GM12891 (cell line): ENCODE data around the gene PRSS1.

Experiments
- PAX5 ChIP-seq: IDR thresholded peaks from 2 replicates; pipeline ENCODE4 v1.6.1; 2011; ENCODE audit warnings: low read length, moderate library complexity, mild to moderate bottlenecking; ENCODE audit not compliant: insufficient read depth, severe bottlenecking
- POLR2A ChIP-seq: IDR thresholded peaks from 2 replicates; pipeline ENCODE4 v1.6.1; 2011; ENCODE audit warnings: low read depth, low read length, control low read depth
- POLR2AphosphoS5 ChIP-seq: IDR thresholded peaks from 2 replicates; pipeline ENCODE4 v1.6.1; 2011; ENCODE audit warnings: low read depth, low read length, control low read depth
- POU2F2 ChIP-seq: IDR thresholded peaks from 2 replicates; pipeline ENCODE4 v1.6.1; 2011; ENCODE audit warnings: low read depth, mild to moderate bottlenecking, control low read depth, low read length, moderate library complexity
- SPI1 ChIP-seq: IDR thresholded peaks from 2 replicates; pipeline ENCODE4 v1.6.1; 2011; ENCODE audit warnings: low read depth, low read length, control low read depth
- TAF1 ChIP-seq: IDR thresholded peaks from 2 replicates; pipeline ENCODE4 v1.6.1; 2011; ENCODE audit warnings: low read depth, low read length, control low read depth

DNA sequence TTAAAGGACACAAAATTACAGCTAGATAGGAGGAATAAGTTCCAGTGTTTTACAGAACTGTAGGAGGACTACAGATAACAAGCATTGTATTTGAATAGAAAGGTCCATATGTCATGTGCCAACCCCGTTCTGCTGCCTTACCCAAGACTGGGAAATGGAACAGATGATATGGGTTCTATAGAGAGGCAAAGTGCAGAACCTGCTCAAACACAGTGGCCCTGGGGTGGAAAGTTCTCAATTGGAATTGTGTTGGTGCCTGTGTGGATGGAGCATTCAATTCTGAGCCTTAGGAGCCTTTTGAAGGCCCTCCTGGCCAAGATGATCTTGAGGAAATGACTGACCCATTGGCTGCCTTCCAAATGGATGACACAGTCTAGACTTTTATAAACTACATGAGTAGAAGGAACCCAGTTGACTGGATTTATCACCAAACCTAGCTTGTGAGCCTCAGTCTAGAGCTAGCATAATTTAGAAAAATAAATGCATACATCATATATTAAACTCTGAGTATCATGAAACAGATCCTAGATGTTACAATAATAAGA lies 4.1 kb upstream of the PRSS1 start:
- TF ChIP-seq POLR2A (no peak), TAF1 (no peak), POLR2AphosphoS5 (no peak), SPI1 (no peak), POU2F2 (no peak), PAX5 (no peak)
